Tibial artery (tissue), 4 donors: Measurements from ENCODE around the gene TP53I13.

Source experiments
- DNase-seq, 2 donors: peaks; one replicate each; pipeline ENCODE4 v3.0.0-alpha.2; 2019
- H3K27ac ChIP-seq, 2 donors: fragments of 200-600 bp; sonication (generic) in 1 of 2; 1 replicate in 1 of 2; 2 replicates in 1 of 2; pipeline ENCODE4 v1.5.1; 2018 to 2019; ENCODE audit warnings: mild to moderate bottlenecking in 1 of 2
- H3K27me3 ChIP-seq, 2 donors: fragments of 200-600 bp; sonication (generic) in 1 of 2; one replicate each; pipeline versions ENCODE4 v1.5.1 to v1.6.0; 2016 to 2019
- H3K36me3 ChIP-seq, 3 donors: fragments of 200-600 bp; sonication (generic) in 2 of 3; one replicate each; pipeline ENCODE4 v1.5.1; 2016 to 2019; ENCODE audit warnings: mild to moderate bottlenecking in 2 of 3
- H3K4me1 ChIP-seq, 4 donors: fragments of 200-600 bp; sonication (generic) in 2 of 4; 1 replicate in 3 of 4; 2 replicates in 1 of 4; pipeline ENCODE4 v1.5.1; 2016 to 2019
- H3K4me3 ChIP-seq, 2 donors: fragments of 200-600 bp; sonication (generic) in 1 of 2; 1 replicate in 1 of 2; 2 replicates in 1 of 2; pipeline ENCODE4 v1.5.1; 2018 to 2019; ENCODE audit warnings: mild to moderate bottlenecking in 2 of 2
- H3K9me3 ChIP-seq, 3 donors: fragments of 200-600 bp; sonication (generic) in 1 of 3; one replicate each; pipeline ENCODE4 v1.5.1; 2016 to 2019
- CTCF ChIP-seq, 2 experiments: fragments of 200-600 bp in 1 of 2; fragments of 450-650 bp in 1 of 2; IDR thresholded peaks; one replicate each; pipeline ENCODE4 v1.5.1; 2017 to 2019; ENCODE audit warnings: antibody characterized with exemption in 2 of 2, mild to moderate bottlenecking in 1 of 2, moderate library complexity in 1 of 2
- intact Hi-C: fragments of 100-400 bp; cut with DNase I; formaldehyde crosslinking; loops from one replicate; pipeline ENCODE4 v1.15.0; 2023; ENCODE audit warnings: low total_unique reads

The TP53I13 gene

GRCh38 chr17:29568331-29569244, at the start of gene TP53I13:
TP53I13 (plus strand) TSS chr17:29568701; CDS start chr17:29568759, 58 bp downstream.
- peak within 1 kb of the TSS; percentile 87 to 89 for H3K27ac ChIP-seq
- H3K9me3 ChIP-seq, result no peaks in the 10 kb centered on the region
- no peaks in the 10 kb centered on the region for H3K27me3 ChIP-seq
- H3K4me3 ChIP-seq, result peak within 1 kb of the TSS; percentile 72 to 90
- no peak for TF ChIP-seq CTCF (IDR thresholded peaks at IDR 0.05)
- H3K4me1 ChIP-seq, result peaks cover 0 to 65% (median 38%) of the 10 kb centered on the region in 4 donors
- peak; percentile 84 to 92 for DNase-seq
- H3K36me3 ChIP-seq, result peaks cover 0 to 9% (median 4%) of the 10 kb centered on the region in 3 donors
- intact Hi-C loops, result loop anchor here (10.0 kb wide), 1 partner anchor 194 kb away; no protein-coding TSS in a partner anchor

GRCh38 chr17:29524692-29525091, 43.8 kb upstream of the TP53I13 start:
- Histone ChIP-seq H3K4me3 (no peak overlapping the region), H3K9me3 (no peaks in the 10 kb centered on the region), H3K27ac (no peak overlapping the region), H3K27me3 (no peaks in the 10 kb centered on the region), H3K36me3 (peaks cover 39 to 91% (median 55%) of the 10 kb centered on the region in 3 donors), H3K4me1 (no peaks in the 10 kb centered on the region)
- no peak for TF ChIP-seq CTCF (IDR thresholded peaks at IDR 0.05)
- intact Hi-C loops, result no loop called here
- DNase-seq, result no peak

GRCh38 chr17:29526322-29526721, 42.2 kb upstream of the TP53I13 start:
- Histone ChIP-seq H3K9me3 (no peaks in the 10 kb centered on the region), H3K4me3 (no peak overlapping the region), H3K27me3 (no peaks in the 10 kb centered on the region), H3K36me3 (peaks cover 37 to 90% (median 55%) of the 10 kb centered on the region in 3 donors), H3K4me1 (no peaks in the 10 kb centered on the region), H3K27ac (no peak overlapping the region)
- intact Hi-C loops, result no loop called here
- TF ChIP-seq CTCF (IDR thresholded peaks at IDR 0.05), result no peak
- no peak for DNase-seq

- Histone ChIP-seq H3K27me3 (no peaks in the 10 kb centered on the region), H3K4me3 (no peak overlapping the region), H3K36me3 (peaks cover 32 to 86% (median 49%) of the 10 kb centered on the region in 3 donors), H3K27ac (no peak overlapping the region), H3K4me1 (no peaks in the 10 kb centered on the region), H3K9me3 (no peaks in the 10 kb centered on the region)
- no peak for TF ChIP-seq CTCF (IDR thresholded peaks at IDR 0.05)
- intact Hi-C loops, result no loop called here
- no peak for DNase-seq
Measured at GRCh38 chr17:29533976-29534375, 34.5 kb upstream of the TP53I13 start.

GRCh38 chr17:29544066-29544465, 24.4 kb upstream of the TP53I13 start:
- Histone ChIP-seq H3K9me3 (no peaks in the 10 kb centered on the region), H3K27ac (no peak overlapping the region), H3K36me3 (peaks cover 27 to 61% (median 29%) of the 10 kb centered on the region in 3 donors), H3K27me3 (no peaks in the 10 kb centered on the region), H3K4me1 (no peaks in the 10 kb centered on the region), H3K4me3 (no peak overlapping the region)
- TF ChIP-seq CTCF (IDR thresholded peaks at IDR 0.05), result no peak
- intact Hi-C loops, result no loop called here
- DNase-seq, result no peak
